Measurements from ENCODE around the gene BCAS1.

The BCAS1 gene

GRCh38 chr20:53923566-53924369 is 146.6 kb downstream of the BCAS1 start:
- H3K4me3 ChIP-seq (ENCODE audit: control insufficient read depth, low read depth, low read length), result no peak overlapping the region

GRCh38 chr20:53922901-53923314 is 147.5 kb downstream of the BCAS1 start:
- H3K4me3 ChIP-seq (ENCODE audit: control insufficient read depth, low read depth, low read length), result no peak overlapping the region
- DNase-seq (ENCODE audit: low read depth), result peak; percentile 39

More at GRCh38 chr20:53923566-53924369, 146.6 kb downstream of the BCAS1 start:
- no peak for TF ChIP-seq CTCF (conservative IDR thresholded peaks at IDR 0.05; ENCODE audit: control insufficient read depth, insufficient read depth, low read depth, low read length)
- no peak for DNase-seq (ENCODE audit: low read depth)

GRCh38 chr20:53921443-53921973 is 148.9 kb downstream of the BCAS1 start:
- TF ChIP-seq CTCF (conservative IDR thresholded peaks at IDR 0.05; ENCODE audit: control insufficient read depth, insufficient read depth, low read depth, low read length), result no peak

More at GRCh38 chr20:53922901-53923314, 147.5 kb downstream of the BCAS1 start:
- TF ChIP-seq CTCF (conservative IDR thresholded peaks at IDR 0.05; ENCODE audit: control insufficient read depth, insufficient read depth, low read depth, low read length), result no peak

GRCh38 chr20:53920647-53921245 is 149.6 kb downstream of the BCAS1 start:
- no peak overlapping the region for H3K4me3 ChIP-seq (ENCODE audit: control insufficient read depth, low read depth, low read length)
- no peak for DNase-seq (ENCODE audit: low read depth)
- no peak for TF ChIP-seq CTCF (conservative IDR thresholded peaks at IDR 0.05; ENCODE audit: control insufficient read depth, insufficient read depth, low read depth, low read length)

More at GRCh38 chr20:53921443-53921973, 148.9 kb downstream of the BCAS1 start:
- no peak for DNase-seq (ENCODE audit: low read depth)
- H3K4me3 ChIP-seq (ENCODE audit: control insufficient read depth, low read depth, low read length), result no peak overlapping the region

- DNase-seq (ENCODE audit: low read depth), result no peak
- no peak overlapping the region for H3K4me3 ChIP-seq (ENCODE audit: control insufficient read depth, low read depth, low read length)
- no peak for TF ChIP-seq CTCF (conservative IDR thresholded peaks at IDR 0.05; ENCODE audit: control insufficient read depth, insufficient read depth, low read depth, low read length)
Measured at GRCh38 chr20:53919886-53920285, 150.5 kb downstream of the BCAS1 start.

GRCh38 chr20:53918949-53919361 is 151.4 kb downstream of the BCAS1 start:
- DNase-seq (ENCODE audit: low read depth), result no peak
- no peak overlapping the region for H3K4me3 ChIP-seq (ENCODE audit: control insufficient read depth, low read depth, low read length)
- no peak for TF ChIP-seq CTCF (conservative IDR thresholded peaks at IDR 0.05; ENCODE audit: control insufficient read depth, insufficient read depth, low read depth, low read length)

Data from fibroblast of mammary gland (primary cell).